ENCODE results near the gene FAM228A.

FAM228A gene

DNA sequence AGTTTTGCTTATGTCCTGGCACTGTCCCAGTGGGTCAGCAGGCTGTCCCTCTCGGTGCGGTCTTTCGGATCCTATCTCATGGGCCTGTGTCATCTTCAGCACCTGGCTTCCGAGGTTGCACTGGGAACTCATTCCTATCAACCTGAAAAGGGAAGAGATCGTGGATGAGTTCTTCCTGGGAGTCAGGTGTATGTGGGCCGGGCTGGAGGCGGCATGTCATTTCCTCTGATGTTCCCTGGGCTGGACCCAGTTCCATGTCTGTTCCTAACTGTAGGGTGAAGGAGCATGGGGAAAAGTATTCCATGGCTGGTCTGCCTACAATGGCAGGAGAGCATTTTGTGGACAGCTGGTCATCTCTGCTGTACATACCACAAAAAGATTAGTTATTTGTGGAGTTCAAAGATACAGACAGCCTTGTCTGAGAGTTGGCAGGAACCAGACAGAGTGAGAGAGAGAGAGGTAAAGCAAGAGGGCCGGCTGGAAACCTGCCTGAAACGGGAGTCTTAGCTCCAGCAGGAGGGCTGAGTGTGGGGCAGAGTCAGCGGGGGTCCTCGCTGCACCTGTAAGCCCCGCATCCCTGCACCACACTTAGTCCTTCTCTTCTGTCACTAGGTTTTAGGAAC is 25.2 kb downstream of the FAM228A start:
- DNase-seq (ENCODE audit: low read depth): no peak
- in situ Hi-C loops (cut with HindIII; ENCODE audit: low sequenced_read_pairs): no loop called here
- TF ChIP-seq, protein P1, sequence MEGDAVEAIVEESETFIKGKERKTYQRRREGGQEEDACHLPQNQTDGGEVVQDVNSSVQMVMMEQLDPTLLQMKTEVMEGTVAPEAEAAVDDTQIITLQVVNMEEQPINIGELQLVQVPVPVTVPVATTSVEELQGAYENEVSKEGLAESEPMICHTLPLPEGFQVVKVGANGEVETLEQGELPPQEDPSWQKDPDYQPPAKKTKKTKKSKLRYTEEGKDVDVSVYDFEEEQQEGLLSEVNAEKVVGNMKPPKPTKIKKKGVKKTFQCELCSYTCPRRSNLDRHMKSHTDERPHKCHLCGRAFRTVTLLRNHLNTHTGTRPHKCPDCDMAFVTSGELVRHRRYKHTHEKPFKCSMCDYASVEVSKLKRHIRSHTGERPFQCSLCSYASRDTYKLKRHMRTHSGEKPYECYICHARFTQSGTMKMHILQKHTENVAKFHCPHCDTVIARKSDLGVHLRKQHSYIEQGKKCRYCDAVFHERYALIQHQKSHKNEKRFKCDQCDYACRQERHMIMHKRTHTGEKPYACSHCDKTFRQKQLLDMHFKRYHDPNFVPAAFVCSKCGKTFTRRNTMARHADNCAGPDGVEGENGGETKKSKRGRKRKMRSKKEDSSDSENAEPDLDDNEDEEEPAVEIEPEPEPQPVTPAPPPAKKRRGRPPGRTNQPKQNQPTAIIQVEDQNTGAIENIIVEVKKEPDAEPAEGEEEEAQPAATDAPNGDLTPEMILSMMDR (IDR thresholded peaks at IDR 0.05; ENCODE audit: low read depth, low read length, missing control alignments): no peak
- no peak overlapping the region for H3K4me3 ChIP-seq (ENCODE audit: low read depth, low read length)

DNA sequence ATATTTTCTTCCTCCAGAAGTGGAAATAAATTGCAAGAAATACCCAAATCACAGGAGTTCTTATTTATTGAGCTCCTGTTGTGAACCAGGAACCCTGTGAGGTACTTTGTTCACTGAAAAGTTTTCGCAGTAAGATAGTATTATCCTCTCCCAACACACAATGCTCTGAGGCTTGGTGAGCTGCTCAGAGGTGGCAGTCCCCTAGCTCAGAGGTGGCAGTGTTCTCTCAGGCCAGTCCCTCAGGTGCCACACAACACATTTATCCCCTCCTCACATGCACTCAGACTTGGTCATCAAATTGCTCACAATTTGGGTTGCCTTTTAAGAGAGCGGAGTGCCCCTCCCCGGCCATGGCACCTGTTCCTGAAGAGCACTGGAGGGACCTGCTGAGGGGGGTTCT is 25.9 kb downstream of the FAM228A start:
- H3K4me3 ChIP-seq (ENCODE audit: low read depth, low read length): no peak overlapping the region
- in situ Hi-C loops (cut with HindIII; ENCODE audit: low sequenced_read_pairs): no loop called here
- TF ChIP-seq, protein P1 (IDR thresholded peaks at IDR 0.05; ENCODE audit: low read depth, low read length, missing control alignments): no peak
- DNase-seq (ENCODE audit: low read depth): no peak

DNA sequence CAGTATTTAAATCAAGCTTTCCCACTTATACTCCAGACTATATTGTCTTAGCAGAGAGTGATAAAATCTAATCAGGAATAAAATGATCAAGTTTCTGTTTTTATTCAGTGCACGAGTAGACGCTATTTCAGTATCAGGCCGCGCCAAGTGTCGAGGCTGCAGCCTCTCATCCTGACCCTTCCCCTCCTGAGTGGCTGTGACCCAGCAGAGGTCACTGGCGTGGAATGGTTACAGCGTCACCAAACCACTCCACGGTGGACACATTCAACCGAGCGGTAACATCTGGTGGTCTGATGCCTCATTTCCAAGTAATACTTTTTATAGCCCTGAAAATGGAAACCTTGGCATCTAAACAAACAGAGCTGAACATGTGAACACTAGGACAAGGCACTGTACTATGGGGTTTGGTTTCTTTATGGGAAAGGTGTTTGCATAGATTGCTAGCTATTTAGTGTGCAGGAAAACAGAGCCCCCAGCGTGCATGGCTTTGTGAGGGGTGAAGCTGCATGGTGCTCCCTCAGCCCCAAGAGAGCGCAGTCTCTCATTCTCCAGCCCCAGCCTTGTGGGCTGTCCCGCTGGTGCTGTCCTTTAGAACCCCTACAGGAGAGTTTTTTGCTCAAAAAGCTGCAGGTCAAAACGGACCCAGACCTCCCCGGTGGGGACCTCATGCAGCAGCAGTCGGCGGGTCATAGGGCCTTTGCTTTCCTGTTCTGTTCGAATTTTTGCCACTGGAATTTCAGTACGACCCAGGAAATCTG is 28.4 kb downstream of the FAM228A start:
- no peak for DNase-seq (ENCODE audit: low read depth)
- TF ChIP-seq, protein P1 (IDR thresholded peaks at IDR 0.05; ENCODE audit: low read depth, low read length, missing control alignments): no peak
- in situ Hi-C loops (cut with HindIII; ENCODE audit: low sequenced_read_pairs): no loop called here
- no peak overlapping the region for H3K4me3 ChIP-seq (ENCODE audit: low read depth, low read length)

DNA sequence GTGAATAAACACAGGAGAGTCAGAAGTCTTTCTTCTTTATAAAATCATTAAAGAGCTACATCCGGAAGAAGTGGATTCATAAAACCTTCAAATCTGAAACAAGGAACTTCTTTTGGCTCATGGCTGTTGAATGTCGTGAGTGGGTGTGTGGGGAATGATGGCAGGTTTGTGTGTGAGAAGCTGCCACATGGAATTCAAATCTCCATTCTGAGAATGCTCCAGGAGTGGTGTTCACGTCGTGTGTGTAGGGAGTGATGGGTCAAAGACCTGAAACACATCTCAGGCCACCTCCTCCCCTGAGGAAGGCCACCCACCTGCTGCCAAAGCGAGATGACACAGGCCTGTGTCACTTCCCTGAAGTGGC is 28.9 kb downstream of the FAM228A start:
- TF ChIP-seq, protein P1 (IDR thresholded peaks at IDR 0.05; ENCODE audit: low read depth, low read length, missing control alignments): no peak
- in situ Hi-C loops (cut with HindIII; ENCODE audit: low sequenced_read_pairs): no loop called here
- H3K4me3 ChIP-seq (ENCODE audit: low read depth, low read length): no peak overlapping the region
- DNase-seq (ENCODE audit: low read depth): no peak

DNA sequence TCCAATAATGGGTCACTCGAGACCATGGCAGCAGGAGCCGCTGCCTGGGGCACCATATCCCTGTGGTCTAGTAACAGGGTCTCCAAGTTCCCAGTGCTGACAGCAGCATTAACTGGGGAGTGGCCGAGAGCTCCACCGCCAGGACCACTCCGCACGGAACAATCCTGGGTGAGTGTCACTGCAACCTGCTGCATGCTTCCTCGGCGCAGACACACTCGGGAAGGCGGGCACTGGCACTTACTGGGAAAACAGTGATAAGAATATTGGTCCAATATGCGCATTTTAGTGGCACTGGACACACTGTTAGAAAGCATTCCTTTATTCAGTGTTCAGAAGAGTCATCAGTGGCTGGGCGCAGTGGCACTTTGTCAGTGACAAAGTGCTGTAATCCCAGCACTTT is 29.7 kb downstream of the FAM228A start:
- DNase-seq (ENCODE audit: low read depth): no peak
- H3K4me3 ChIP-seq (ENCODE audit: low read depth, low read length): no peak overlapping the region
- in situ Hi-C loops (cut with HindIII; ENCODE audit: low sequenced_read_pairs): no loop called here
- TF ChIP-seq, protein P1 (IDR thresholded peaks at IDR 0.05; ENCODE audit: low read depth, low read length, missing control alignments): no peak

DNA sequence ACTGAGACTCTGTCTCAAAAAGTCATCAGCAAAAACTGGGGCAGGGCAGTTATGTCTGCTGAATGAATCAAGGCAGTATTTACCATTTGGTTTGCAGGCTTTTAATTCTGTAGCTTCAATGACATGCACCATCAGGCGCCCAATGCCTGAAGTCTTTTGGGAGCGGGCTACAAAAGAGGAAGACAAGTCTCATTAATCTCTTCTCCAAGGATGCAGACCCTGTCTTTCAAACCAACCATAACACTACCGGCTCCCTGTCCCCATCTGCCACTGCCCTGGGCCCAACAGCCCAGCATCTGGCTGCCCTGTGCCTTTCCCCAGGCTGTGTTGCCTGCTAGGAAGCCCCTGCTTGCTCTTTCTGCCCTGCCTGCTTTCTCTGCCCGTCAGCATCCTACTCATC is 30.3 kb downstream of the FAM228A start:
- in situ Hi-C loops (cut with HindIII; ENCODE audit: low sequenced_read_pairs): no loop called here
- H3K4me3 ChIP-seq (ENCODE audit: low read depth, low read length): no peak overlapping the region
- DNase-seq (ENCODE audit: low read depth): no peak
- TF ChIP-seq, protein P1 (IDR thresholded peaks at IDR 0.05; ENCODE audit: low read depth, low read length, missing control alignments): no peak

Data from astrocyte of the cerebellum (primary cell).